K562 (cell line): ENCODE results near the gene PAN3. TPM values are rescaled to one million over a fixed set of nuclear protein-coding genes. Genes with fewer than 3 reads are reported as not detected.

Experiments
- ARID2 ChIP-seq: fragments of 450-650 bp; IDR thresholded peaks from 2 replicates; pipeline ENCODE4 v1.6.1; 2017; ENCODE audit warnings: antibody characterized with exemption, mild to moderate bottlenecking
- ASH1L ChIP-seq: fragments of 450-650 bp; IDR thresholded peaks from 2 replicates; pipeline ENCODE4 v1.6.1; 2018; ENCODE audit warnings: borderline replicate concordance, mild to moderate bottlenecking, low read depth; ENCODE audit not compliant: partially characterized antibody
- ATF7 ChIP-seq: fragments of 450-650 bp; IDR thresholded peaks from 2 replicates; pipeline ENCODE4 v1.7.1; 2014; ENCODE audit warnings: mild to moderate bottlenecking, moderate library complexity
- CLOCK ChIP-seq: fragments of 250-450 bp; sonication (Bioruptor Pico); IDR thresholded peaks from 2 replicates; pipeline ENCODE4 v1.4.0; 2020; ENCODE audit warnings: mild to moderate bottlenecking, moderate library complexity, borderline replicate concordance
- DACH1 ChIP-seq: fragments of 450-650 bp; IDR thresholded peaks from 2 replicates; pipeline ENCODE4 v1.6.1; 2018; ENCODE audit not compliant: partially characterized antibody
- IFI16 ChIP-seq: fragments of 250-450 bp; sonication (Bioruptor Pico); IDR thresholded peaks from 2 replicates; pipeline ENCODE4 v2.1.2; 2022; ENCODE audit warnings: mild to moderate bottlenecking, inconsistent platforms
- JUN ChIP-seq, 2 experiments: sonication (generic) in 1 of 2; formaldehyde crosslinking in 1 of 2; IDR thresholded peaks; 2 replicates each; pipeline versions ENCODE4 v1.6.1 to v1.8.0; 2012 to 2022; ENCODE audit warnings: borderline replicate concordance in 2 of 2, mild to moderate bottlenecking in 2 of 2, improper control_type of control experiment in 1 of 2, low read depth in 1 of 2, low read length in 1 of 2, missing genetic modification reagents in 1 of 2
- MEIS2 ChIP-seq: fragments of 450-650 bp; IDR thresholded peaks from 2 replicates; pipeline ENCODE4 v1.6.1; 2014; ENCODE audit warnings: mild to moderate bottlenecking; ENCODE audit not compliant: partially characterized antibody
- MTA2 ChIP-seq: fragments of 450-650 bp; IDR thresholded peaks from 2 replicates; pipeline ENCODE4 v1.6.1; 2016; ENCODE audit warnings: low read depth
- PHB2 ChIP-seq: fragments of 450-650 bp; IDR thresholded peaks from 2 replicates; pipeline ENCODE4 v1.6.1; 2017; ENCODE audit warnings: low read depth
- SFPQ ChIP-seq: fragments of 200-400 bp; formaldehyde crosslinking; IDR thresholded peaks from 2 replicates; pipeline ENCODE4 v1.6.1; 2017; ENCODE audit warnings: mild to moderate bottlenecking, low read depth, low read length, moderate library complexity
- TCF15 ChIP-seq: fragments of 250-450 bp; sonication (Bioruptor Pico); IDR thresholded peaks from 2 replicates; pipeline ENCODE4 v1.8.0; 2022; ENCODE audit warnings: moderate library complexity, mild to moderate bottlenecking, inconsistent platforms
- ZBTB40 ChIP-seq, 2 experiments: fragments of 450-650 bp in 1 of 2; sonication (generic) in 1 of 2; formaldehyde crosslinking in 1 of 2; IDR thresholded peaks; 2 replicates each; pipeline versions ENCODE4 v1.7.1 to v1.9.0; 2016 to 2022; ENCODE audit warnings: inconsistent platforms in 1 of 2, mild to moderate bottlenecking in 1 of 2, missing genetic modification reagents in 1 of 2
- ZNF586 ChIP-seq: fragments of 450-650 bp; formaldehyde crosslinking; conservative IDR thresholded peaks from 2 replicates; pipeline ENCODE4 v1.4.0; 2020; ENCODE audit warnings: mild to moderate bottlenecking, moderate library complexity
- polyA plus RNA-seq, 8 experiments: library from polyadenylated mRNA; depleted of rRNA in 4 of 8; stranded (reverse) in 5 of 8; unstranded in 3 of 8; fragments of >200 nt; fragmentation: Nextera tagmentation in 2 of 8; fragmentation: Illumina TruSeq in 1 of 8; extraction: Ambion mirVana in 2 of 8; extraction: Trizol in 1 of 8; gene quantifications; 2 replicates each; pipeline versions ENCODE4 v1.2.1 to v1.2.3, GENCODE V29; 2011 to 2014; ENCODE audit warnings: inconsistent platforms in 1 of 8, missing spikeins in 1 of 8
- total RNA-seq, 7 experiments: library from RNA; depleted of rRNA in 6 of 7; stranded (reverse); fragments of >200 nt in 6 of 7; fragmentation: Illumina TruSeq in 2 of 7; extraction: Trizol in 2 of 7; gene quantifications; 2 replicates each; pipeline versions ENCODE4 v1.2.1 to v1.2.3, GENCODE V29; 2011 to 2021; ENCODE audit warnings: low replicate concordance in 1 of 7

Gene PAN3
- total and polyA plus RNA-seq, 9 of the 15 experiments (the other 6 are each of a cell fraction or from before 2014, with no cell fraction given): 7.2 to 19.9 (median 11.6) TPM

- no peak for TF ChIP-seq ZBTB40 (IDR thresholded peaks at IDR 0.05)
- no peak for TF ChIP-seq ZBTB40 (CRISPR knock-in tag; IDR thresholded peaks at IDR 0.05)
- TF ChIP-seq DACH1: no peak
- no peak for TF ChIP-seq TCF15 (CRISPR knock-in tag)
- TF ChIP-seq PHB2: no peak
- TF ChIP-seq ARID2: no peak
- TF ChIP-seq MEIS2: peak; percentile 48
- no peak for TF ChIP-seq ATF7
- TF ChIP-seq CLOCK: no peak
- TF ChIP-seq SFPQ: no peak
- TF ChIP-seq JUN (IDR thresholded peaks at IDR 0.05; ENCODE audit: borderline replicate concordance, low read depth, low read length): no peak
- TF ChIP-seq JUN (CRISPR knock-in tag; IDR thresholded peaks at IDR 0.05; ENCODE audit: borderline replicate concordance): no peak
- no peak for TF ChIP-seq ZNF586 (CRISPR knock-in tag)
- TF ChIP-seq IFI16: no peak
- no peak for TF ChIP-seq MTA2
- TF ChIP-seq ASH1L: no peak
Measured at GRCh38 chr13:28319528-28319927, 181.2 kb downstream of the PAN3 start (continued).
